WTC11 (cell line): ENCODE data around the gene CLDN25.

Experiments used
- ATF2 ChIP-seq: sonication (generic); formaldehyde crosslinking; IDR thresholded peaks from 2 replicates; pipeline ENCODE4 v1.8.1; 2022; ENCODE audit warnings: low read depth, missing genetic modification reagents, borderline replicate concordance
- ATF3 ChIP-seq: sonication (generic); formaldehyde crosslinking; conservative IDR thresholded peaks from 2 replicates; pipeline ENCODE4 v1.8.1; 2022; ENCODE audit warnings: mild to moderate bottlenecking, missing genetic modification reagents
- CREM ChIP-seq: sonication (generic); formaldehyde crosslinking; IDR thresholded peaks from 2 replicates; pipeline ENCODE4 v1.8.1; 2022; ENCODE audit warnings: mild to moderate bottlenecking, missing genetic modification reagents, moderate library complexity
- CTCF ChIP-seq: fragments of 200-600 bp; IDR thresholded peaks from 2 replicates; pipeline ENCODE4 v1.8.0; 2022; ENCODE audit warnings: antibody characterized with exemption
- E2F4 ChIP-seq: sonication (generic); formaldehyde crosslinking; IDR thresholded peaks from 2 replicates; pipeline ENCODE4 v1.8.1; 2022; ENCODE audit warnings: low read depth, mild to moderate bottlenecking, moderate library complexity, missing genetic modification reagents, borderline replicate concordance
- FOXP1 ChIP-seq: sonication (generic); formaldehyde crosslinking; IDR thresholded peaks from 2 replicates; pipeline ENCODE4 v1.8.0; 2022; ENCODE audit warnings: missing genetic modification reagents, mild to moderate bottlenecking, moderate library complexity, borderline replicate concordance
- GRHL2 ChIP-seq: fragments of 250-450 bp; sonication (Bioruptor Pico); IDR thresholded peaks from 2 replicates; pipeline ENCODE4 v1.8.0; 2022; ENCODE audit warnings: mild to moderate bottlenecking, moderate library complexity; ENCODE audit not compliant: insufficient replicate concordance, severe bottlenecking
- MXD4 ChIP-seq: fragments of 250-450 bp; sonication (Bioruptor Pico); IDR thresholded peaks from 2 replicates; pipeline ENCODE4 v1.8.0; 2021; ENCODE audit warnings: mild to moderate bottlenecking, moderate library complexity, borderline replicate concordance
- NFYB ChIP-seq: sonication (generic); formaldehyde crosslinking; conservative IDR thresholded peaks from 2 replicates; pipeline ENCODE4 v1.8.0; 2022; ENCODE audit warnings: low read depth, missing genetic modification reagents
- USF2 ChIP-seq: sonication (generic); formaldehyde crosslinking; IDR thresholded peaks from 2 replicates; pipeline ENCODE4 v1.8.1; 2023; ENCODE audit warnings: mild to moderate bottlenecking, missing genetic modification reagents, moderate library complexity
- ZBTB43 ChIP-seq: sonication (generic); formaldehyde crosslinking; IDR thresholded peaks from 2 replicates; pipeline ENCODE4 v1.8.1; 2023; ENCODE audit warnings: mild to moderate bottlenecking, missing genetic modification reagents
- ZNF281 ChIP-seq: sonication (generic); formaldehyde crosslinking; IDR thresholded peaks from 2 replicates; pipeline ENCODE4 v1.8.0; 2023; ENCODE audit warnings: mild to moderate bottlenecking, missing genetic modification reagents

- TF ChIP-seq USF2 (CRISPR knock-in tag) (no peak), CTCF (peak; percentile 7; the same call in 1 of the 2 replicates), MXD4 (no peak), ATF3 (CRISPR knock-in tag) (no peak), GRHL2 (no peak), NFYB (no peak), ZNF281 (CRISPR knock-in tag) (no peak), ZBTB43 (CRISPR knock-in tag) (no peak), ATF2 (CRISPR knock-in tag) (no peak), CREM (CRISPR knock-in tag) (no peak), FOXP1 (CRISPR knock-in tag) (no peak), E2F4 (CRISPR knock-in tag) (no peak)
These were observed 5.5 kb upstream of the CLDN25 start for GRCh38 chr11:113774174-113774503.
